Left renal cortex interstitium (tissue), 4 donors: ENCODE results near the gene SLC8A2. TPM values are rescaled to one million over a fixed set of nuclear protein-coding genes. Genes with fewer than 3 reads are reported as not detected.
"Not testable (repeated sequence)": the region's sequence is repeated elsewhere in the genome, so short reads cannot be mapped to it uniquely, and the experiment has no call there.

Source experiments
- DNase-seq, 4 donors: peaks; one replicate each; pipeline ENCODE4 v3.0.0-alpha.2; 2013; ENCODE audit warnings: low read depth in 4 of 4, low spot score in 2 of 4, missing footprints in 1 of 4
- polyA plus RNA-seq, 4 donors: library from polyadenylated mRNA; unstranded; fragments of 120-200 nt; gene quantifications; one replicate each; pipeline ENCODE4 v1.2.1, GENCODE V29; 2013; ENCODE audit not compliant: insufficient read length in 4 of 4

The SLC8A2 gene
- polyA plus RNA-seq, 4 donors, result 0.17 to 0.44 (median 0.31) TPM

GRCh38 chr19:47490031-47490430 lies 18.3 kb upstream of the SLC8A2 start:
- DNase-seq, result no peak

- DNase-seq, result no peak
Observed at GRCh38 chr19:47489072-47489914, 17.6 kb upstream of the SLC8A2 start.

- DNase-seq, result no peak
Observed at GRCh38 chr19:47487551-47488515, 16.1 kb upstream of the SLC8A2 start.

DNA sequence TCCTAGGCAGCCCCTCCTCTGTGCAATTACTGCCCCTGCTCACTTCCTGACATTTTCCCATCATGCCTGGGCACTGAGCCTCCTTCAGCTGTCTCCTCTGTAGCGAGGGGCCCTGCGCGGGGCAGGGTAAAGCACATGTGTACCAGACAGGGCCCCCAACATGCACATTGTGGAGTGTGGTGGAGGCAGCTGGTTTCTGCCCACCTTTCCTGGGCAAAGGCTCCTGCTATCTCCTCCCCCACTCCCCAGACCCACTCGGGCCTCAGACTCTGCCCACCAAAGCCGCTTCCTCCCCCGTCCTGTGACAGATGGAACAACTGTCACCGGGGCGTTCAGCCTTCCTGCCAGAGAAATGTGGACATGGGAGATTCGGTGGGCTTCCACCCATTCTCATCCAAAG lies 15.2 kb upstream of the SLC8A2 start:
- DNase-seq, result no peak

- not testable (repeated sequence) for DNase-seq
Observed at GRCh38 chr19:47486220-47486619, 14.5 kb upstream of the SLC8A2 start.

GRCh38 chr19:47485210-47485609 lies 13.5 kb upstream of the SLC8A2 start:
- no peak for DNase-seq

GRCh38 chr19:47483800-47484690 lies 12.4 kb upstream of the SLC8A2 start, which contains the start of gene KPTN:
TSS of gene KPTN (minus strand) at chr19:47484219. CDS start at chr19:47484160, 59 bp downstream.
- DNase-seq, result peak; percentile 69 to 91 (median 79)

DNA sequence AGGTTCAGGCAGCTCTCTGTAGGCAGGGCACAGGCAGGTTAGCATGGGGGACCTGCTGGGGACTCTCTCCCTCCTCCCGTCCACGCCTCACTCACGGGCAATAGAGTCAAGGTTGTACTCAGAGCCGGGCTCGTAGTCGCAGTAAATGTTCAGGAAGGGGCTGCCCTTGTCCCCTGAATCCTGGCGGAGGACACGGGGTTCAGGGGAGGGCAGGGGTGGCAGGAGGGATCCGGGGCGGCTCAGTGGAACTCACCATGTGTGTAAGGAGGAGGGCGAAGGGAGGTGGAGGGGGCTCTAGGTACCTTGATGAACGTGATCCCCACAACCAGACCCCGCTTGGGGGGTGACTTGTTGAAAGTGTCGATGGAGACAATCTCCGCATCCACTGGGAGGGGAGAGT lies 11.5 kb upstream of the SLC8A2 start:
- no peak for DNase-seq

DNA sequence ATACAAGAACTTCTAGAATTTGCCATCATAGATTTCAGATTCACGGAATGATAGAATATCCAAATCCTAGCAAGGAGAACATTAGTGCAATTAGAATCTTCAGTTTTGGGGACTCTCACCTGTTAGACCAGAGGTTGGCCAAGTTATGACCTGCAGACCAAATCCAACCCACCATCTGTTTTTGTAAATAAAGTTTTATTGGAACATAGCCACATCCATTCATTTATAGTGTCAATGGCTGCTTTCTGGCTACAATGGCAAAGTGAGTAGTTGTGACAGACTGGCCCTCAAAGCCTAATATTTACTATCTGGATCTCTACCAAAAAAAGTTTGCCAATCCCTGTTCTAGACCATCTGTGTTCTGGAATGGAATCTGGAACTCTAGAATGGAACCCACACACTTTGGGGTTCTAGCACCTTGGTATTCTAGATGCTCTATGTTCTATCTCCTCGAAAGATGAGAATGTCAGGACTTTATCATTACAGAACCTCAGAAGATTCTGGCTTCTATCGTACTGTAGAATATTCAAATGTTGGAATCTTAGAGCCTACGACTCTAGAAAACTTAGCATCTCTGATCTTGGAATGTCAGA lies 9.9 kb upstream of the SLC8A2 start:
- no peak for DNase-seq

- no peak for DNase-seq
Observed at GRCh38 chr19:47480658-47481057, 9.0 kb upstream of the SLC8A2 start.

DNA sequence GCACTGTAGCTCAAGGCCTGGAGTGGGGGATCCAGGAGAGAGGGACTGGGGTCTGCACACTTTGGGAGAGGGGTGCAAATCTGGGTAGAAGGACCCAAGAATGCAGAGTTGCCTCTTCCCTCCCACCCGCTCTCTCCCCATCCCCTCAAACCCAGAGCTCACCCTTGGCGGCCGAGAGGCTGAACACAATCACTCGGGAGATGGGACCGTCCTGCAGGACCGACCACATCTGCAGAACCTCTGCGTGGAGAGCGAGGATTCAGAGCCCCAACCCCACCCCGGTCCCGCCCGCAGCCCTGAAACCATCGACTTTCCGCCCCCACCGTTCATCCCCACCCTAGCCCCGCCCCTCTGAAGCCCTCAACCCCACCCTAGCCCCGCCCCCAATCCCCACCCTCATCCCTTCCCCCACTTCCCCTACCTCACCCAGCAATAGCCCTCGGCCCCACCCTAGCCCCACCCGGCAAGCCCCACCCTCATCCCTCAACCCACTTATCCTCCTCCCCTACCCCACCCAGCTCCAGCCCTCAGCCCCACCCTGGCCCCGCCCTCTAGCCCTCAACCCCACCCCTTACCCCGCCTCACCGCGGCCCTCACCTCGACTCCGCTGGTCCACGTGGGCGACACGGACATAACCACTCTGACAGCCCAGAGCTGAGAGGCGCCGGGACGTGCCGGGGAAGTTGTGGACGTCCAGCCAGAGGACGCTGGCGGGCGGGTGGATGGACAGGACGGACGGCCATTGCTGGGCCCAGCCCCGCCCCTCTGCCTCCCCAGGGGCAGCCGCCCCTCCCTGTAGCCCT lies 8.2 kb upstream of the SLC8A2 start:
- no peak for DNase-seq

DNA sequence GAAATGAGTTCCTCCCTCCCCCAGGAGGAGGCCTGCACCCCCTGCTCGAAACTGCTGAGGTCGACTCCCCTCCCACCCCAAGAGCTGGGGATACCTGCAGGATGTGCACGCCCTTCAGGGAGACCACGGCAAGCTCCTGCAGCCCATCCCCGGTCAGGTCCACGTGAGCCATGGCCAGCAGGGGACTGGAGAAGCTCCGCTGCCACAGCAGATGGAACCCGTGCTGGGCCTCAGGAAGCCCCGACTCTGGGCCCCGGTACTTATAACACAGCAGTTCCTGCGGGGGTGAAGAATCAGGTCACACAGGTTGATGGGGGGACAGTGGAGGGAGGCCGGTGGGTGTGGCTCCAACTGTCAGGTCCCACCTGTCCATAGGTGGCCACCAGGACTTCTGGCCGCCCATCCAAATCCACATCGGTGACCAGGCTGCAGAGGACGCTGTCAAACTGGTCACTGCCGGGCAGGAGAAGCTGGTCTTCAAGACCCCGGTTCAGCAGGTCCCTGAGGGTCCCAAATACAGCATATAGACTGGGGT lies 4.8 kb upstream of the SLC8A2 start:
- no peak for DNase-seq

GRCh38 chr19:47475465-47475864 lies 3.8 kb upstream of the SLC8A2 start:
- no peak for DNase-seq

DNA sequence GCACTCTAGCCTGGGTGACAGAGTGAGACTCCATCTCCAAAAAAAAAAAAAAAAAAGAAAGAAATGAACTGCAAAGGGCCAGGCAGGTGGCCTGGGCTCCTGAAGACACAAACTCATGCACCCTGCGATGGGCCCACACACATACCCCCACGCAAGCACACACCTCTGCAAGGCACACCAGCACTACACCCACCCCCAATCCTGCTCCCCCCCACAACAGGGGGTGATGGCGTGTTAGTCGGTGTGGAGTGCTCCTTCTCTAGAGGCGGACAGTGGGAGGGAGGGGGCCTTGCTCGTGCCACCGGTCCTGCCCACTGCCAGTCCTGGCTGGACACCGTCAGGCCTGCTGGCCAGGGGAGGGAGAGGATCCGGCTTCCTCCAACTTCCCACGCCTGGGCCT lies 1.6 kb upstream of the SLC8A2 start:
- no peak for DNase-seq

DNA sequence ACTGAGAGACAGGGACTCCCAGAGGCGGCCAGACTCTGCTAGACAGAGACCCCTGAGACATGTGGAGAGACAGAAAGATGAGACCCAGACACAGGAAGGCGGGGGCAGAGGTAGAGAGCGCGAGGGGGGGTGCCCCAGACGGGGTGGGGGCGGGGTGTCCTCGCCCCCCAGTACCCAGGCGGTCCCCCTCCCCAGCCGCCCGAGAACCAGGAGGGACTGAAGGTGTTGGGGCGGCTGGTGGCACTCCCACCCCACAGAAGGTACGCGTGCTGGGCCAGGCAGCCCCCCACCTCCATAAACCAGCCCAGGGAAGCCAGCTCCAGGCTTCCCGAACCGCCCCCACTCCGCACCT lies 336 bp downstream of the SLC8A2 start:
- DNase-seq, result no peak

GRCh38 chr19:47470447-47471195 lies 1.1 kb downstream of the SLC8A2 start:
- no peak for DNase-seq

DNA sequence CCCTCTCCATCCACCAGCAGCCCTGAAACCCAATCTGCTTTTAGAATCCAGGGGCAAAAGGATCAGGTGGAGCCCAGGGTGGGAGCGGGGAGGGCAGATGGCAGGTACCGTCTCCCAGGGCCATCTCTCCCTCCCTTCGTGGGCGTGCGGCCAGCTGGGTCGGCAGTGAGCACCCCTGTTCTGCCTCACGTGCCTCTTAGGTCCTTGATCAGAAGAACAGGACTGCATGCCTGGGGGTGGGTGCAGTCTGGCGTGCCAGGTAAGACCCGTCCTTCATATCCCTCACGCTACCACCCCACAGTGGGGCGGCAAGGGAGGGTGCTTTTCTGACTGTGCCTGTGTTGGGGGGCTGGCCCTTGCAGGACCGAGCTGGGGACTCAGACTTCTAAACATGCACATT lies 2.0 kb downstream of the SLC8A2 start:
- DNase-seq, result no peak

- DNase-seq, result no peak
Observed at GRCh38 chr19:47469363-47469700, 2.4 kb downstream of the SLC8A2 start.
